ENCODE data around the gene ART1.

Gene ART1

DNA sequence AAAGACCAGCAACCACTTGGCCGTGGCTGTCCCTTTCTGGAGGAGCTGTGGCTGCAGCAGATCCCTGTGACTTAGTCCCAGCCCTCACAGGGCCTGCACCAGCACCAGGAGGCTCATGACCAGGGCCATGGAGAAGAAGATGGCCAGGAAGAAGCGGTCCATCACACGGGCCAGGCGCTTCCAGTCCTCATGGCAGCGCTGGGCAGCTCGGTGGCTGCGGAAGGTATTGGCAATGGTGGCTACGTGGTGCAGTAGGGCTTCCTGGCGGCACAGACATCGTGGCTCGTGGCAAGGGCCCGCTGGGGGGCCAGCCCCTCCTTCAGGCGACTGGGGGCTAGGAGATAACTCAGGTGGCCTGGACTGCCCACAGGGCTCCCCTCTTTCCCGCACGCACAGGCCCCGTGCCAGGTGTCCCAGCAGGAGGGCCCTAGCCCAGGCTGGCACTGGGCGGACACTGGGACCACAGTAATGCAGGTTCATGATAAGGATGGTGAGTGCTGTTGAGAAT is 21.1 kb downstream of the ART1 start:
- DNase-seq, result no peak

DNA sequence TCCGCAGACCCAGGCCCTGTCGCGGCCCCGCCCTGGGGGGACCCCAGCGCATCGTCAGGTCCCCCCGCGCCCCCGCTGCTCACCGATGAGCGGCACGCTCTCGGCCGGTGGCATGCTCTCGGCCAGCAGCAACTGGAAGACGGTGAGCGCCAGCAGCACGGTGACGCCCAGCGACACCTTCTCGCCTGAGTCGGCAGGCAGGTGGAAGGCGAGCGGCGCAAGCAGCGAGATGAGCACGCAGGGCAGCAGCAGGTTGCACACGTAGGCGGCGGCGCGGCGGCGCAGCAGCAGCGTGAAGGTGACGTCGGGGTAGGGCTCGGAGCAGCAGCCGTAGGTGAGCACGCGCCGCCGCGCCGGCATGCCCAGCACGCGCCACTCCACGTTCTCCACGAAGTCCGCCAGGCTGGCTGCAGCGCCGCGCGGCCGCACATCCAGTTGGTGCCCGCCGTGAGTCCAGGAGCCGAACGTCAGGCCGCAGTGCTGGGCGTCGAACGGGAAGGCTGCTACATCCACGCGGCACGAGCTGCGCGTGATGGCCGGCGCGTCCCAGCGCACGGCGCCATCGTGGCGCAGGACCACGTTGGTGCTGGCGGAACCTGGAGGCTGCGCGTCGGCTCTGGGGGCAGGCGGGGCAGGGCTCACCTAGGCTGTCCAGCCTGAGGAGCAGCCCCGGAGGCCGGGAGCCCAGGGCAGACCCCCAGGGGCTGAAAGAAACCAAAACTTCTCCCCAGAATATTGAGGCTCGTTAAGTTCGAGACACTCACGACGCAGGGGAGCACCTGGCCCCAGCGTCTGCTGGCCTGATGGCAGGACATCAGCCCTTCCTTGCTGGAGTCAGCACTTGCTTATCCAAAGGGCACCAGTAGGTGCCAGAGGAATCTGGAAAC is 22.5 kb downstream of the ART1 start:
- no peak for DNase-seq

DNA sequence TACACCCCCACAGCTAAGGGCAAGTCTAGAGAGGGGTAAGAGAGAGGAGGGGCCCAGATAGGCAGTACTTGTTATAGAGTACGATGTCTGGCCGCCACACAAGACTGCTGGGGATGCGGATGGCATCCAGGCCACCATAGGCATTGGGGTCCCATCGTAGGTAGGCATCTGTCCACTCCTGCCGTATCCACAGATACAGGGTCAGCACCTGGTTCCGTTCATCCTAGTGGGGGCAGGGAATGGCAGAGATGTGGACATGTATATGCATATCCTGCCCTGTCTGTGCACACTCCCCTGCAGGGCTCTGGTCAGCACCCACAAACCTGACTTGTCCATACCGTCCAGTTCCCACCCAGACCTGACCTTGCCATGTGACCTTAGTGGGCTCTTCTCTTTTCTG is 24.2 kb downstream of the ART1 start:
- no peak for DNase-seq

DNA sequence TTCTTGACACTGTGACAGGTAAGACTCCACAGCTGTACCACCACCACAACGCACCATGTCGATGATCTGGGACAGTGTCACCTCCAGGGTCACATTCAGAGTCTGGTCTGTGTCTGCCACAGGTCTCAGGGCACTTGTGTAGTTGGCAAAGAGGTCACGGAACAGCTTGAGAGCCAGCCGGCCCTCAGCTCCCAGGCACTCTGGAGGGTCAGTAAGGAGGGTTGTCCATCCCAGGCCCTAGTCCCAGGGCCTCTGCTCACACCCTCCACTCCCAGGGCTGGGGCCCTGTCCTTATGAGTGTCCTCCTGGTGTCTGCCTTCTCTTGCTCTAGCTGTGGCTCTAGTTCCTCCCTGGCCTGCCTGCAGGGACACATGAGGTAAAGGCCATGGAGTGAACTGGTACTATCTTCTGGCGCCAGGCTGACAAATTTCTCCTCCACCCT is 24.8 kb downstream of the ART1 start:
- DNase-seq, result no peak

DNA sequence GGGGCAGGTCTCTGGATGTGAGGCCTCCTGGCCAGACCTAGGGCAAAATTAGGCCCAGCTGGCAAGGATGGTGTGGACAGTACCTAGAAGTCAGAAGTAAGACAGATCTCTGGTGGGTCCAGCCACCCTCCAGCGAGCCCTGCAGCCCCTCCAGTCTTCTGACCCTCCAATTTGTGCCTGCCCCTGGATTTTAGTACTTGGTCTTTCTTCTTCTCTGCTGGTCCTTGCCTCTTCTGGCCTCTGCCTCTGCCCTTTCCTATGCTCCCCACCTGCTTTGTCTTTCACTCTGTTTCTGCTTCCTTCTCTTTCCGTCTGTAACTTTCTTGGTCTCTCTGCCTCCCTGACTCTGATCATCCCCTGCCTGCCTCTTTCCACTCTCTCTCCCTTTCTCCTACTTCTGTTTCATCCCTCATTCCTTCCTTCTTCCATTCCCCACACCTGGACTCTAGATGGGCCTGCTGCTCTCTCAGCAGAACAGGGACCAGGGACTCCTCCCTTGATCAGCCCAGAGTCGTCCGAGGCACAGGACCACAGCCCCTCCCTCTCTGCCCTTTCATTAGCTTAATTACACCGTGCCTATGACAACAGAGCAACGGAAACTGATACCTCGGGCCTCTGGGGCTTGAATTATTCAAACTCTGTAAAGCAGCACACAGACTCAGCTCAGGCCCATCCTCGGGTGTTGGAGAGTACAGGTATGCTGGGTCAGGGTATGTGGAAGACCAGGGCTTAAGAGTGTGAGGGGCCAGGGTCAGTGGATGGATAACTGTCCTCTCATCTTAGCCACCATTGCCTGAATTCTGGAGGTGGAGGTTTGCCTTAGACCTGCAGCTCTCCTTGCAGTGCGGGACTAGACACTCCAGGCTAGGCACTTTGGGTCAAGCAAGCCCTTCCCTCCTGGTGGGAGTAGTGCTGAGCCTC is 26.7 kb downstream of the ART1 start, which contains the start of gene CHRNA10:
TSS of gene CHRNA10 (minus strand) at position 51 of the 921 bp plus-strand sequence. CDS start 72 bp downstream, outside the sequence.
- no peak for DNase-seq

DNA sequence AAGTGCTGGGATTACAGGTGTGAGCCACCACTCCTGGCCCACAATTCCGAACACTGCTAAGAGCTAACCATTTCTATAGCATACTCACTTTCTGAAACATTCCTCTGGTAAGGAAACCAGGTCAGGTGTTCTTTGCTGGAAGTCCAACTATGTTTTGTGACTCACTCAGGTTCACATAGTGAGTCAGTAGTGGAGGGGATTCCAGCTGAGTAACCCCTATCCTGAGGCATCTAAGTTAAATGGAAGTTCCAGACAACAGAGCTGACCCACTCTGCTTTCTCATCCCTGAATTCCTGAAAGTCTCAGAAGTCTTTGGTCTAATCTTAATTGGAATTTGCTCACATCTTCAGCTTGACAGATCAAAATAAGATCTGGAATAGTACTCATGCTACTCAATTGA is 29.3 kb downstream of the ART1 start:
- no peak for DNase-seq

DNA sequence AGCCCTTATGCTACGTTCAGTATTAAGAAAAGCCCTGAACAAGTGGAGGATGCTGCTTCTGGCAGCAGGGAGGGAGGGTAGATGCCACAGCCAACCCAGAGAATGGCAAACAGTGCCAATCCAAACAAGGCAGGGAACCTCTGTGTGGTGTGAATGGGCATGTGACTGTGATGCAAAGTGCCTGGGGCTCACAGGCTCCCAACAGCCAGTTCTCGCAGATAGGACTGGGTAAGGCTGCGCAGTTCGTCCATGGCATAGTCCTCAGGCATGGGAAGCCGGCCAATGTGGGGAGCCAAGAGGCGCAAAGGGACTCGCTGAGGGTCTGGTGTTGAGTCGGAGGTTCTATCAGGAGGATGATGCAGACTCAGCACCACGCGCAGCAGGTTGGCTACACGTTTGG is 31.0 kb downstream of the ART1 start:
- no peak for DNase-seq

DNA sequence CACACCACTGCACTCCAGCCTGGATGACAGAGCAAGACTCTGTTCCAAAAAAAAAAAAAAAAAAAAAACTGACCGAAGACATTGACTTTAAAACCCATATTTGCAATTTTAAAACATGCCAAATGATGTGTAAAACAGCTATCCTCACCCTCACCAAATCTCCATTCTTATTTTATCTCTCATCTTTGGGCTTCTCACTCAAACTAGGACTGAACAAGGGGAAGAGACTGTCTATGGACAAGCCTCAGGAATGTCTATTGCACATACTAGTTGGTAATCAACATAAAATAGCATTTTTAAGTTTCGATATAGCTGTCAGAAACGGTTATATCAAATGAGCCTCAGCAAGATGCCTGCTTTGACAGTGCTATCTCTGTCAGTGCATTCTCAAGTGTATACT is 34.1 kb downstream of the ART1 start:
- no peak for DNase-seq

DNA sequence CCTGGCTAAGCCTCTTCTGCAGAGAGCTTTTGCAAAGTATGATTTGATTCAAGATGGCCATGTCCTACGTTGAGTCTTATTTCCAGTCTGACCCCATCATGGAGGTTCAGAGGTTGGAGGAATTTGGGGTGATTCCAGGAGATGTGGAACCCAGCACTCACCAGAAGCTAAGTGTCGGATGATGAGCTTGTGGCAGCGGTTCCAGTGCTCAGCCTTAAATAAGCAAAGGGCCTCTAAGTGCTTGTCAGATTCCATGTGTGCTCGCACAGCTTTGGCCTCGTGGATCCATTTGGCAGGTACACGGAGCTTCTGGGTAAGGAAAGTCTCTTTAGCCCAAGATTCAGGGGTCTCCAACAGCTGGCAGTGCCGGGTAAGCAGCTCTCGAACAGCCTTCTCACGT is 38.1 kb downstream of the ART1 start:
- DNase-seq, result no peak

DNA sequence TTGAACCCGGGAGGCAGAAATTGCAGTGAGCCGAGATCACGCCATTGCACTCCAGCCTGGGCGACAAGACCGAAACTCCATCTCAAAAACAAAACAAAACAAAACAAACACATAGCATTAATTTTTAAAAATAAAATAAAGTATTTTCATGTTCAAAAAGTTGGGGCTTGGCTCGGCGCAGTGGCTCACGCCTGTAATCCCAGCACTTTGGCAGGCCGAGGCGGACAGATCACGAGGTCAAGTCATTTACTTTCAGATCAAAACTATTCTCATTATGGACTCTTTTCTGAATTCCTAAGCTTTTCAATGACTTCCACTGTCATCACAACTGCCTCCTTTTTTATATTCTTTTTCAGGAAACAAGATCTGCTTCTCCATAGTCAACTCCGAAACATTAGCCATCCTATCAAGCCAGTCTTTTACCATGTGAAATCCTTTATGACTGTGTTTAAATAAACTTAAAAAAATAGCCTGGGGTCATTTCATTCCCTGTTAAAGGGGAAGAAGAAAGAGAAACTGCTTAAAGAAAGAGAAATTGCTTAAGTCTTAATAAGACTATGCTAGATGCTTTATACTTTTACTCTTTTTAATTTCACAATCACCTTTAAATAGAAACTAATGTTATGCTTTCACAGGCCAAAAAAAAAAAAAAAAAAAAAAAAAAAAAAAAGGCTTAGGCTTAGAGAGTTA is 39.3 kb downstream of the ART1 start:
- no peak for DNase-seq

DNA sequence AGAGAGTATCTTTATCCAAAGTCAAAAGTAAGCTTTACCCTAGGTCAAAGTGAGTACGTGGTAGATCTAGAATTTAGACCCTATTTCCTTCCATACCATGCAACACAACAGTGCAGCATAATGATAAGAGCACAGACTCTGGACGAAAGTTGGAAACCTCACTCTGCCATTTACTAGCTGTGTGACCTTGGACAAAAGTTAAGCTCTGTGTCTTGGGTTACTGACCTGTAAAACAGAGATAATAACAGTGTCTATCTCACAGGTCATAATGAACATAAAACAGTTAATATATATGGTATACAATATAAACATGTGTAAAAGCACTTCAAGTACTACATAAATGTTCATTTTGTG is 39.9 kb downstream of the ART1 start:
- no peak for DNase-seq

DNA sequence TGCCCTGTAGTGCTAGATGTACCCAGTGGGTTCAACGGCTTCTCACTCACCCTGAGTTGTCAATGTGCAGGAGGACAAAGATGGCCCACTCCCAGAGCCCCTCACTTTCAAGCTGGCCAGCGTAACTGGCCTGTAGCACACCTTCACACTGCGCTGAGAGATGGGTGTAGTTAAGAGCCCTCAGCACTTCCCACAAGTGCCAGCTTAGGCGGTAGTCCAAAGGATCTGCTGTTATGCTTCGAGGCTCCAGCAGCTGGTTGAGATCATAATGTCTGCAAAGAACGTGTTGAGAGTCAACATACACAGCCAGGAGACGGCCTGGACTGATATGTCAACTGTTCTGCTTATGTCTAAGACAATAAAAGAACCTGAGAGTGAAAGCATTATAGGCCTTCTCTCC is 41.0 kb downstream of the ART1 start:
- DNase-seq, result no peak

DNA sequence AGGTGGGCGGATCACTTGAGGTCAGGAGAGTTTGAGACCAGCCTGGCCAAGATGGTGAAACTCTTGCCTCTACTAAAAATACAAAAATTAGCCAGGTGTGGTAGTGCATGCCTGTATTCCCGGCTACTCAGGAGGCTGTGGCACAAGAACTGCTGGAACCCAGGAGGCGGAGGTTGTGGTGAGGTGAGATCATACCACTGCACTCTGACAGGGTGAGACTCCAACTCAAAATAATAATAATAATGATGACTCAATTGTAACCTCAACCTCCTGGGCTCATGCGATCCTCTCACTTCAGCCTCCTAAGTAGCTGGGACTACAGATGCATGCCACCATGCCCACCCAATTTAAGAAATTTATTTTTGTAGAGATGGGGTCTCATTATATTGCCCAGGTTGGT is 41.8 kb downstream of the ART1 start:
- DNase-seq, result no peak

DNA sequence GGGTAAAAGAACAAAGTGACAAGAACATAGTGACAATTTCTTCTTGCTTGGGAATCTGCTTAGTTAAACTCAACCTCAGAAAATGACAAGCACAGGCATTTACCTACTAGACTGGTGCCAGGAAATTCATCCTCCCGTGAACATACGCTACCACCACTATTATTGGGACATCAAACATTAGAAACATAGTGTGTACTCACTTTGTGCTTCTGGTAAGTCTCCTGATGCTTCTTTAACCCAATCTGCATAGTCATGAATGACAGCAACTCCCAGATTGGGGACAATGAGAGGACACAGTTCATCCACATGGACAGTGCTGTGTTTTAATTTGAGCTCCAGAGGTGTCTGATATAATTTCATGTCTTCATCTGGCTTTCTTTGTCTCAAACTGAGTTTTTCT is 55.5 kb downstream of the ART1 start:
- DNase-seq, result no peak

DNA sequence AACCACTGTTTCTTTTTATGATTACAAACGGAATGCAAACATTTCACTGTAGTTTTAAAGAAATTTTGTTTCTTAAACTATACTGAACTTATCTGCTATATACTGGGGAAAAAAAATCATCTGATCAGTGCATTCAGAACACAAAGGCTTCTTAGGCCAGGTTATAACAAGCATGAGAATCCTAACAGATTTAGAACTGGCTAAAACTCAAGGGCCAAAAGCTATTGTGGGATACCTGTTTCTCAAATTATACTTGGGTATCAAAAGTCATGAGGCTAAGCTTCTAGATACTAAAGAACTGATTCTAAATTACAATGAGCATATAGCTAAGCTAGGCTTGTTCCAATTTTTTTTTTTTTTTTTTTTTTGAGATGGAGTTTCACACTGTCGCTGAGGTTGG is 56.0 kb downstream of the ART1 start:
- no peak for DNase-seq

DNA sequence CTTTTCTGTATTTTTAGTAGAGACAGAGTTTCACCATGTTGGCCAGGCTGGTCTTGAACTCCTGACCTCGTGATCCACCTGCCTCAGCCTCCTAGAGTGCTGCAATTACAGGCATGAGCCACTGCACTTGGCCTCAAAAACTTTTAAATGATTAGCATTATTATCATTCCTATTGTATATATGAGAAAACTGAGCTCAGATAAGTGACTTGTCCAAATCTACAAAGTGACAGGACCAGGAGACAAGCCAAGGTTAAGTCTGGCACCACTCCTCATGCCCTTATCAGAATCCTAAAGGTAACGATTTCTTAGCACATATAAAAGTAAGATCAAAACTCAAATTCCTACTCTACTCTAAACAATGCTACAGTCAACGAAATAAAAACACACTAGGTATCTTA is 58.5 kb downstream of the ART1 start:
- DNase-seq, result no peak

DNA sequence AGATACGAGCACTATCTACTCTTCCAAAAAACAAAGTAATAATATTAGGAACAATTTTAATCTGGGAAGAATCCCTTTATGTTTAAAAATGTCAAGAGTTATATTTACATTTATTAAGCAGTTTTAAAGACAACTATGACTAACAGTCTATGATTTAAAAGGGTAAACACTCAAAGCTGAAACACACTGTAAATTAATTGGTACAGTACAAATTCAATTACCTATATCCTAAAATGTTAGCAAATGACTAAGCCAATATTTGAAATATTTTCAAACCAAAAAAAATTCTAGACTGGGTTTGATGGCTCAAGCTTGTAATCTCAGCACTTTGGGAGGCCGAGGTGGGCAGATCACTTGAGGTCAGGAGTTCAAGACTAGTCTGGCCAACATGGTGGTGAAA is 62.2 kb downstream of the ART1 start:
- DNase-seq, result no peak

DNA sequence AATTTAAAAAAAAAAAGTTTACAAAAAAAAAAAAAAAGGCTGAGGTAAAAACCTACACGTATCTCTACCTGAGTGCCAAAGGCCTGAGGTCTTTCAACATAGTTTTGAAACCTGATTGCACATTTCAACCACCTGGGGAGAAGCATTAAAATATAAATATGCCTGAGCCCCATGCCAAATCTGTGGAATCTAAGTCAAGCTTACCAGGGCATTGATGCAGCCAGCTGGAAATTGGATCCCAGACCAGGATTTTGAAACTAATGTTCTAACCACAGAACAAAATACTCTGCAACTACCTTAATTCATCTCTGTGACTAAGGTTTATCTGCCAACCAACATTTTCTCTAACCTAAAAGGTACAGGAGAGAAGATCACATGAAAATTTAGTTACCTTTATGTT is 65.0 kb downstream of the ART1 start:
- DNase-seq, result no peak

DNA sequence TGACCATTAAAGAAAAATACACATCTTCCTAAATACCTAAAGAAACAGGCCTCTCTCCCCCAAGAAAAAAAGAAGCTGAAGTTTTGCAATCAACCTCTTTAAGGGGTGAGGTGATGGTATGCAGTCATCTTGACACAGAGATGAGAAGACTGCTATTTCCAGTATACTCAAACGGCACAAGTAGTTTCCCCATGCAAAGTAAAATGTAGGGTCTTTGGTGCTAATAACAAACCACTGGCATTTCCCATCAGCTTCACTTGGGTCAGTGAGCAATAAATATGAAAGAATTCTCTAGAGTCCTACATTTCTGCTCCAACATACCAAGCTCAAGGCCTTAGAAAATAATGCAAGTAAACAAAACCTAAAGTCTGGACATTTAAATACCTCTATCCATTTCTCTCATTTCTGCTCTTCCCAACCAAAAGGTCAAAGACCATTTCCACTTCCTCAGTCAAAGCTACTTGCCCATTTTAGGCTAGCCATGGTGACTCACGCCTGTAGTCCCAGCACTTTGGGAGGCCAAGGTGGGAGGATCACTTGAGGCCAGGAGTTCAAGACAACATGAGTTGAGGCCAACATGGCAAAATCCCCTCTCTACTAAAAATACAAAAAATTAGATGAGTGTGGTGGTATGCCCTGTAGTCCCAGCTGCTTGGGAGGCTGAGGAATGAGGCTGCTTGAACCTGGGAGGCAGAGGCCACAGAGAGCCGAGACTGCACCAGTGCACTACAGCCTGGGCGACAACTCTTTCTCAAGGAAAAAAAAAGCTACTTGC is 65.7 kb downstream of the ART1 start:
- DNase-seq, result no peak

DNA sequence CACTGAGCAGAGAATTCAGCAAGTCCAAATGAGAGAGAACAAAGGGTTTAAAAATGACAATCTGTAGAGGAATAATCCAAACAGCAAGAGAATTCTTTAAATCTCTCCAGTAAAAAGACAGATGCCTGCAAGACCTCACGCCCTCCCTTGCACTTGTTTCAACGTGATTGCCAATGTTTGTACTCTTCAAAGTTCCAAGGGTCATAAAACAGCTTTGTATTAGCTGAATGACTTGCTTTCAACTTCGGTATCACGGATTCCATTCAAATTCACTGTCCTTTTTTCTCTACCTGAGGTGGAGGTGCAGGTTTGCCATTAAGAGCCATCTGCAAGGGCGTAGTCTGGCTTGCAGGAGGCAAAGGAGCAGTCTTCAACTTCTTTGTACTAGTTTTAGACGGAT is 67.3 kb downstream of the ART1 start:
- DNase-seq, result no peak

Data from CD4-positive, alpha-beta T cell treated with Interleukin-4 for 4 hours (primary cell).